ENCODE measurements around the gene AK2. TPM values are rescaled to one million over a fixed set of nuclear protein-coding genes. Genes with fewer than 3 reads are reported as not detected.

The AK2 gene
- total and polyA plus RNA-seq, 2 donors (not counting 1 experiment from before 2014, with no cell fraction given), result 62.6 to 141 TPM

DNA sequence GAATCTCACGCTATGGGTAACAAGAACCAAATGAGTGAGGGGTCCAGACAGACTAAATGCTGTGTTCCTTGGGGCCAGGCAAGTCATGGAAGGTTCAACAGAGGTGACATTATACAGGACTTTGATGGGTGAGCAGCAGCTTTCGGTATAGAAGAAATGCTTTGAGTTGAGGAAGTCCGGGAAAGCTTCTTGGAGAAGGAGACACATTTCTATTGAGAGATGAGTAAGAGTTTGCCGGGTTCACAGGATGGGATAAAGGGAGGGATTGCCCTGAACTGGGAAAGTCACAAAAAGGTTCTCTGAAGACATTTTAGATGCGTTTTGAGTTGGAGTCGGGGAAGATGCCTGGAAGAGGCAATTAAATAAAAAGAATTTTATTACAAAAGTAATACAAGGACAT lies 43.7 kb upstream of the AK2 start:
- DNase-seq (ENCODE audit: low read depth in 2 of 2), result no peak
- Histone ChIP-seq H3K27me3 (ENCODE audit: control insufficient read depth, insufficient read depth, low read length) (no peaks in the 10 kb centered on the region), H3K9me3 (ENCODE audit: control insufficient read depth, insufficient read depth, low read depth, low read length) (no peaks in the 10 kb centered on the region), H3K4me2 (ENCODE audit: extremely low read depth, insufficient read depth, low read length) (peak overlapping the region; percentile 99), H3K36me3 (ENCODE audit: control insufficient read depth, insufficient read depth, low read length) (no peaks in the 10 kb centered on the region), H3K4me1 (ENCODE audit: control insufficient read depth, extremely low read depth, insufficient read depth, low read length) (no peaks in the 10 kb centered on the region), H4K20me1 (ENCODE audit: control insufficient read depth, extremely low read depth, insufficient read depth, low read length) (no peaks in the 10 kb centered on the region), H3K27ac (ENCODE audit: insufficient read depth, low read length) (peak overlapping the region; percentile 66), H3K4me3 (replicated peaks in 1 of 4; ENCODE audit: control extremely low read depth in 1 of 4, insufficient read depth in 1 of 4, low read depth in 3 of 4, low read length in 4 of 4) (peak overlapping the region; percentile 76 to 93 (median 83)), H3K79me2 (ENCODE audit: control insufficient read depth, insufficient read depth, low read length) (no peaks in the 10 kb centered on the region), H3K9ac (ENCODE audit: insufficient read depth, low read length) (peak overlapping the region; percentile 74), H2AFZ (ENCODE audit: low read length) (peak overlapping the region; percentile 99)
- TF ChIP-seq, protein P1, sequence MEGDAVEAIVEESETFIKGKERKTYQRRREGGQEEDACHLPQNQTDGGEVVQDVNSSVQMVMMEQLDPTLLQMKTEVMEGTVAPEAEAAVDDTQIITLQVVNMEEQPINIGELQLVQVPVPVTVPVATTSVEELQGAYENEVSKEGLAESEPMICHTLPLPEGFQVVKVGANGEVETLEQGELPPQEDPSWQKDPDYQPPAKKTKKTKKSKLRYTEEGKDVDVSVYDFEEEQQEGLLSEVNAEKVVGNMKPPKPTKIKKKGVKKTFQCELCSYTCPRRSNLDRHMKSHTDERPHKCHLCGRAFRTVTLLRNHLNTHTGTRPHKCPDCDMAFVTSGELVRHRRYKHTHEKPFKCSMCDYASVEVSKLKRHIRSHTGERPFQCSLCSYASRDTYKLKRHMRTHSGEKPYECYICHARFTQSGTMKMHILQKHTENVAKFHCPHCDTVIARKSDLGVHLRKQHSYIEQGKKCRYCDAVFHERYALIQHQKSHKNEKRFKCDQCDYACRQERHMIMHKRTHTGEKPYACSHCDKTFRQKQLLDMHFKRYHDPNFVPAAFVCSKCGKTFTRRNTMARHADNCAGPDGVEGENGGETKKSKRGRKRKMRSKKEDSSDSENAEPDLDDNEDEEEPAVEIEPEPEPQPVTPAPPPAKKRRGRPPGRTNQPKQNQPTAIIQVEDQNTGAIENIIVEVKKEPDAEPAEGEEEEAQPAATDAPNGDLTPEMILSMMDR (conservative IDR thresholded peaks at IDR 0.05 in 1 of 2, IDR thresholded peaks at IDR 0.05 in 1 of 2; ENCODE audit: low read depth in 1 of 2, low read length in 2 of 2), result no peak
- TF ChIP-seq EZH2 (IDR thresholded peaks at IDR 0.05; ENCODE audit: low read length, missing control alignments), result no peak

DNA sequence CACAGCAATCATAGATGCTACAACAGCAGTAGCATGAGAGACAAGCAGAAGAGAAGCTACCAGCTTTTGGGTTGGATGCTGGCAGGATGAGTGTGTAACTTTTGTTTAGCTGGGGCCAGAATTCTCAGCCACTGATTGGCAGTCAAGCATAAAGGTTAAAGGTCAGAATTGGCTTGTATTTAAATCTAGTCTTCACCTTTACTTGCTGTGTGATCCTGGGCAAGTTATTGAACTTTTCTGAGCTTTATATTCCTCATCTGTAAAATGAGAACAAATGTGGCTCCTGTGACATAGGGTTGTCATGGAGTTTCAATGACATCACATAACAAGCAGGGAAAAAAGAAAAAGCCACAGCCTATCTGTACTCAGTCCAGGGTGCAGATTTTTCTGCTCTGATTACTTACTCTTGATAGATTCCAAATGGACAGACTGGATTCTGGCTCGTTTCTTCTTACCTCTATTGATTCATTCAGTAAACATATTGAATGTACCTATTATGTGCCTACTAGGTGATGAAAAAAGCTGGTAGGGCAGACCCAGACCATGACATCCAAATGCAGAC lies 41.4 kb upstream of the AK2 start:
- Histone ChIP-seq H3K4me2 (ENCODE audit: extremely low read depth, insufficient read depth, low read length) (no peak overlapping the region), H3K79me2 (ENCODE audit: control insufficient read depth, insufficient read depth, low read length) (no peaks in the 10 kb centered on the region)
- DNase-seq (ENCODE audit: low read depth in 2 of 2), result no peak

DNA sequence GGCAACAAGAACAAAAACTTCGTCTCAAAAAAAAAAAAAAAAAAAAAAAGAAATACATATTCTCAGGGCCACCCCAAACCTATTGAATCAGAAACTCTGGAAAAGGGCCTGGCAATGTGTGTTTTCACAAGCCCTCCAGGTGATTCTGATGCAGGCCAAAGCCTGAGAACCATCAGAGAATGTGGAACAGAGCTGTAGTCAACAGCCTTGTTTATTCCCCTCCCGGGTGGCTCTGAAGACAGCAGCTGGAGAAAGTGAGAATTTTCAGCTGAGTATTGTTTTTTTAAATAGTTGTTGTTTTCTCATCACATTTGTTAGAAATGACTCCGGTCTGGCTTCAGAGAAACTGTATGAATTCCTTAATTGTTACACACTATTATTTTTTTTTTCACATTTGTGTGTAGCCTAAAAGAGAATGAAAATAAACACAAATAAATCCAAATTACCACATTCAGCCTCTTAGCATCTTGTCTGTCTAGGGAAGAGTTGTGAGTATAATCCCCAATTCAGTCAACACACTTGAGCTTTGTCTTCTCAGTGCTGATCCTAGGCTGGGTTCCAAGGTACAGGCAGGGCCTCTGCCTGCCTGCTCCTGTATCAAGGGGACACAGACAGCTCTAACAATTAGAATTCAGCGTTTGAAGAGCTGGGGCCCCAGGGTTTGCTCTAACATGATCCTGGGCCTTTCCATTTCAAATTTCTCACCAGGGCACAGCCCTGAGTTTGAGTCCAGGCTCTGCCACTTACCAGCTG lies 37.7 kb upstream of the AK2 start:
- no peak for TF ChIP-seq EZH2 (IDR thresholded peaks at IDR 0.05; ENCODE audit: low read length, missing control alignments)
- TF ChIP-seq, protein P1 (conservative IDR thresholded peaks at IDR 0.05 in 1 of 2, IDR thresholded peaks at IDR 0.05 in 1 of 2; ENCODE audit: low read depth in 1 of 2, low read length in 2 of 2), result no peak

More for the DNA sequence above, 41.4 kb upstream of the AK2 start:
- no peak overlapping the region for H3K4me3 ChIP-seq (replicated peaks in 1 of 4; ENCODE audit: control extremely low read depth in 1 of 4, insufficient read depth in 1 of 4, low read depth in 3 of 4, low read length in 4 of 4)
- no peak overlapping the region for H3K9ac ChIP-seq (ENCODE audit: insufficient read depth, low read length)
- H3K27me3 ChIP-seq (ENCODE audit: control insufficient read depth, insufficient read depth, low read length), result no peaks in the 10 kb centered on the region
- H4K20me1 ChIP-seq (ENCODE audit: control insufficient read depth, extremely low read depth, insufficient read depth, low read length), result no peaks in the 10 kb centered on the region
- no peak overlapping the region for H2AFZ ChIP-seq (ENCODE audit: low read length)
- no peaks in the 10 kb centered on the region for H3K4me1 ChIP-seq (ENCODE audit: control insufficient read depth, extremely low read depth, insufficient read depth, low read length)
- H3K36me3 ChIP-seq (ENCODE audit: control insufficient read depth, insufficient read depth, low read length), result no peaks in the 10 kb centered on the region
- H3K27ac ChIP-seq (ENCODE audit: insufficient read depth, low read length), result no peak overlapping the region
- TF ChIP-seq, protein P1 (conservative IDR thresholded peaks at IDR 0.05 in 1 of 2, IDR thresholded peaks at IDR 0.05 in 1 of 2; ENCODE audit: low read depth in 1 of 2, low read length in 2 of 2), result no peak
- no peak for TF ChIP-seq EZH2 (IDR thresholded peaks at IDR 0.05; ENCODE audit: low read length, missing control alignments)
- H3K9me3 ChIP-seq (ENCODE audit: control insufficient read depth, insufficient read depth, low read depth, low read length), result no peaks in the 10 kb centered on the region

More for the DNA sequence above, 37.7 kb upstream of the AK2 start:
- no peak overlapping the region for H3K9ac ChIP-seq (ENCODE audit: insufficient read depth, low read length)
- H3K27ac ChIP-seq (ENCODE audit: insufficient read depth, low read length), result no peak overlapping the region
- H3K79me2 ChIP-seq (ENCODE audit: control insufficient read depth, insufficient read depth, low read length), result no peaks in the 10 kb centered on the region
- DNase-seq (ENCODE audit: low read depth in 2 of 2), result no peak
- H3K4me2 ChIP-seq (ENCODE audit: extremely low read depth, insufficient read depth, low read length), result no peak overlapping the region
- no peak overlapping the region for H3K4me3 ChIP-seq (replicated peaks in 1 of 4; ENCODE audit: control extremely low read depth in 1 of 4, insufficient read depth in 1 of 4, low read depth in 3 of 4, low read length in 4 of 4)
- no peaks in the 10 kb centered on the region for H3K4me1 ChIP-seq (ENCODE audit: control insufficient read depth, extremely low read depth, insufficient read depth, low read length)
- no peaks in the 10 kb centered on the region for H3K36me3 ChIP-seq (ENCODE audit: control insufficient read depth, insufficient read depth, low read length)
- no peaks in the 10 kb centered on the region for H4K20me1 ChIP-seq (ENCODE audit: control insufficient read depth, extremely low read depth, insufficient read depth, low read length)
- H2AFZ ChIP-seq (ENCODE audit: low read length), result no peak overlapping the region
- H3K27me3 ChIP-seq (ENCODE audit: control insufficient read depth, insufficient read depth, low read length), result peaks cover 4% of the 10 kb centered on the region
- H3K9me3 ChIP-seq (ENCODE audit: control insufficient read depth, insufficient read depth, low read depth, low read length), result no peaks in the 10 kb centered on the region

Data from fibroblast of lung (primary cell).